Caco-2 (cell line): ENCODE measurements around the gene GPA33. TPM values are rescaled to one million over a fixed set of nuclear protein-coding genes. Genes with fewer than 3 reads are reported as not detected.
A peak's percentile ranks its signal among the peaks of the same experiment; 100 is the strongest.

Experiments
- BruUV-seq: library from RNA; stranded (reverse); fragments of 400-500 nt; replicated peaks from 2 replicates; lab custom pipeline; 2021; lab: Mats Ljungman, UMichigan
- CTCF ChIA-PET: fragments of 300-600 bp; sonication (Branson Sonifier 250); formaldehyde crosslinking; loops from one replicate; lab custom pipeline; 2022; ENCODE audit warnings: antibody characterized with exemption; lab: Charles Lee
- POLR2A ChIA-PET: fragments of 300-600 bp; sonication (Branson Sonifier 250); formaldehyde crosslinking; loops from one replicate; lab custom pipeline; 2022; ENCODE audit warnings: antibody characterized with exemption; lab: Charles Lee
- DNase-seq, 2 experiments: peaks; one replicate each; pipeline versions ENCODE4 v3.0.0 to v3.0.0-alpha.2; 2020 to 2022
- H3K27me3 ChIP-seq: replicated peaks from 2 replicates; pipeline ENCODE4 v1.6.0; 2011; ENCODE audit warnings: low read length; ENCODE audit not compliant: control insufficient read depth, insufficient read depth
- H3K36me3 ChIP-seq: 2 replicates; pipeline ENCODE4 v1.5.1; 2011; ENCODE audit warnings: low read length; ENCODE audit not compliant: control insufficient read depth, insufficient read depth
- H3K4me1 ChIP-seq: fragments of 250-450 bp; sonication (Bioruptor Pico); 2 replicates; pipeline ENCODE4 v1.5.1; 2020; ENCODE audit warnings: mild to moderate bottlenecking
- H3K4me3 ChIP-seq: 2 replicates; pipeline ENCODE4 v1.5.1; 2011; ENCODE audit warnings: low read depth, mild to moderate bottlenecking, control low read depth, low read length
- H3K9me3 ChIP-seq: fragments of 250-450 bp; sonication (Bioruptor Pico); 2 replicates; pipeline ENCODE4 v1.5.1; 2020; ENCODE audit warnings: mild to moderate bottlenecking, moderate library complexity
- H3K27ac Mint-ChIP-seq: one replicate; pipeline ENCODE4 v1.8.0; 2022; ENCODE audit warnings: mixed read lengths; ENCODE audit not compliant: unreplicated experiment
- H3K27me3 Mint-ChIP-seq: one replicate; pipeline ENCODE4 v1.8.0; 2022; ENCODE audit warnings: mixed read lengths; ENCODE audit not compliant: insufficient read depth, unreplicated experiment
- H3K36me3 Mint-ChIP-seq: one replicate; pipeline ENCODE4 v1.8.0; 2022; ENCODE audit warnings: mild to moderate bottlenecking, mixed read lengths; ENCODE audit not compliant: insufficient read depth, unreplicated experiment
- H3K4me1 Mint-ChIP-seq: one replicate; pipeline ENCODE4 v1.8.0; 2022; ENCODE audit warnings: low read depth, mixed read lengths; ENCODE audit not compliant: unreplicated experiment
- H3K4me3 Mint-ChIP-seq: one replicate; pipeline ENCODE4 v1.8.0; 2022; ENCODE audit warnings: mild to moderate bottlenecking, moderate library complexity, mixed read lengths; ENCODE audit not compliant: unreplicated experiment
- H3K9me3 Mint-ChIP-seq: one replicate; pipeline ENCODE4 v1.8.0; 2022; ENCODE audit warnings: mixed read lengths; ENCODE audit not compliant: unreplicated experiment
- intact Hi-C: fragments of 100-400 bp; cut with micrococcal nuclease; formaldehyde crosslinking; loops from one replicate; pipeline ENCODE4 v1.10.0; 2022; ENCODE audit not compliant: unreplicated experiment
- total RNA-seq: library from RNA; stranded (reverse); gene quantifications from 2 replicates; pipeline ENCODE4 v1.2.3, GENCODE V29; 2022
- TF ChIP-seq, protein P1 (sequence below), 2 experiments: fragments of 200-600 bp in 1 of 2; IDR thresholded peaks; 1 replicate in 1 of 2; 2 replicates in 1 of 2; pipeline versions ENCODE4 v1.5.1 to v1.8.0; 2011 to 2022; ENCODE audit warnings: antibody characterized with exemption in 1 of 2, control low read depth in 1 of 2, inconsistent platforms in 1 of 2, low read depth in 1 of 2, low read length in 1 of 2, mild to moderate bottlenecking in 1 of 2, moderate library complexity in 1 of 2; ENCODE audit not compliant: insufficient read depth in 1 of 2, severe bottlenecking in 1 of 2, unreplicated experiment in 1 of 2

Gene GPA33
- total RNA-seq, 1 experiment from 2014 or later, result not detected

DNA sequence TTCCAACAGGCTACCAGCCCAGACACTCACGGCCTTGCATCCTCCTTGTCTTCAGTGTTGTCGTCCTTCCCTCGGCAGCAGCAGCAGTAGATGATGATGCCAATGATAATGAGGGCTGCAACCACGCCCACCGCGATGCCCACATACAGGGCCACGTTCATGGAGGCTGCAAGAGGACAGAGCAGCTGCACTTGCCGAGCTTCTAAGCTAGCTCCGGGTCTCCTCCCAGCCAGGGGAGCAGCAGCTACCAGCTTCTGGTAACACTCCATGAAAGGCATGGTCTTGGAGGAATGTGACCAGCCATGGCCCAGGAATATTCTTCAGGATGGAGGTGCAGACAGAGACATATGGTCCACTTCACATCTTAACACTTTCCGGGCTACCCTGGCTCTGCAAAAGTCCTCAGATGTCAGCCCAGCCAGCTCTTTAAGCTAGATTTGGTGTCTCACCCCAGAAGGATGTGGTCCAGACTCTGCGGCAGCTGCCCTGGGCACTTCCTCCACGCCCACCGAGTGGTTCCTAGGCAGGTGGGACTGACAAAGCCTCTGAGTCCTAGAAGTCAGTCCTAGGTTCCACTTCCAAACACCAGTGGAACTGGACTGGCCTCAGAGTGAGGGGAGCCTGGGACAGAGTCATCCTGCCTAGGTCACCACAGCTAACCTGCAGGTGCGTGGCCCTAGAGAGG, 35.1 kb downstream of the GPA33 start:
- Mint-ChIP-seq H3K4me3 (no peak overlapping the region), H3K36me3 (no peaks in the 10 kb centered on the region), H3K27ac (no peak overlapping the region), H3K4me1 (no peaks in the 10 kb centered on the region), H3K27me3 (peaks cover under 1% of the 10 kb centered on the region), H3K9me3 (no peaks in the 10 kb centered on the region)
- intact Hi-C loops, result no loop called here
- CTCF ChIA-PET, result interaction anchor here (1.0 to 1.3 kb wide), 3 partner anchors 145 to 165 kb away, joined by 3 to 7 read pairs (median 5); partner anchors contain the start of gene POU2F1
- no peak for DNase-seq
- H3K27me3 ChIP-seq, result no peaks in the 10 kb centered on the region
- TF ChIP-seq, protein P1, sequence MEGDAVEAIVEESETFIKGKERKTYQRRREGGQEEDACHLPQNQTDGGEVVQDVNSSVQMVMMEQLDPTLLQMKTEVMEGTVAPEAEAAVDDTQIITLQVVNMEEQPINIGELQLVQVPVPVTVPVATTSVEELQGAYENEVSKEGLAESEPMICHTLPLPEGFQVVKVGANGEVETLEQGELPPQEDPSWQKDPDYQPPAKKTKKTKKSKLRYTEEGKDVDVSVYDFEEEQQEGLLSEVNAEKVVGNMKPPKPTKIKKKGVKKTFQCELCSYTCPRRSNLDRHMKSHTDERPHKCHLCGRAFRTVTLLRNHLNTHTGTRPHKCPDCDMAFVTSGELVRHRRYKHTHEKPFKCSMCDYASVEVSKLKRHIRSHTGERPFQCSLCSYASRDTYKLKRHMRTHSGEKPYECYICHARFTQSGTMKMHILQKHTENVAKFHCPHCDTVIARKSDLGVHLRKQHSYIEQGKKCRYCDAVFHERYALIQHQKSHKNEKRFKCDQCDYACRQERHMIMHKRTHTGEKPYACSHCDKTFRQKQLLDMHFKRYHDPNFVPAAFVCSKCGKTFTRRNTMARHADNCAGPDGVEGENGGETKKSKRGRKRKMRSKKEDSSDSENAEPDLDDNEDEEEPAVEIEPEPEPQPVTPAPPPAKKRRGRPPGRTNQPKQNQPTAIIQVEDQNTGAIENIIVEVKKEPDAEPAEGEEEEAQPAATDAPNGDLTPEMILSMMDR (IDR thresholded peaks at IDR 0.05; ENCODE audit: insufficient read depth in 1 of 2, low read depth in 1 of 2, low read length in 1 of 2, severe bottlenecking in 1 of 2, unreplicated experiment in 1 of 2), result no peak
- POLR2A ChIA-PET, result no interaction called here
- H3K4me3 ChIP-seq, result no peak overlapping the region
- no peaks in the 10 kb centered on the region for H3K36me3 ChIP-seq
- no peaks in the 10 kb centered on the region; the same call in 1 of the 2 replicates for H3K4me1 ChIP-seq
- BruUV-seq, result no TSS peak
- no peaks in the 10 kb centered on the region for H3K9me3 ChIP-seq

DNA sequence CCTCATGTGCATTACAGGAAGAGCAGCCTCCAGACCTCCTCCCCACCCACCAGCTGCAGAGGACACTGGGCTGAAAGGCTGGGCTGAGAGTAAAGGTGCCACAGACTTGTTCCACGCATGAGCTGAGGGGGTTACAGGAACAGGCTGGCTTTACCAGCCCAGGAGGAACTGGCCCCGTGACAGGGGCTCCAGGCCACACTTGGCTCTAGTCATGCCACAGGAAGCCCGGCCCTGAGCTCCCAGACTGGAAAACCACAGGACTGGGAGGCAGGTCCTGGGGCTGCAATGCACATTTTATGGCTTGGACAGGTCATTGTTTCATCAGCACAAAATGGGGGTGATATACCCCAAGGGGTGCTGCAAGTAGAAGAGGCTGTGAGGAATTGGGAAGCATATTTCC, 35.6 kb downstream of the GPA33 start:
- BruUV-seq, result no TSS peak
- POLR2A ChIA-PET, result no interaction called here
- H3K27ac Mint-ChIP-seq, result no peak overlapping the region
- no peaks in the 10 kb centered on the region for H3K36me3 Mint-ChIP-seq
- no peaks in the 10 kb centered on the region; the same call in 1 of the 2 replicates for H3K4me1 ChIP-seq
- CTCF ChIA-PET, result interaction anchor here (1.0 to 1.1 kb wide), 2 partner anchors 144 to 166 kb away, joined by 3 to 5 read pairs; partner anchors contain the start of gene POU2F1
- H3K4me1 Mint-ChIP-seq, result no peaks in the 10 kb centered on the region
- TF ChIP-seq, protein P1 (IDR thresholded peaks at IDR 0.05; ENCODE audit: insufficient read depth in 1 of 2, low read depth in 1 of 2, low read length in 1 of 2, severe bottlenecking in 1 of 2, unreplicated experiment in 1 of 2), result no peak
- H3K4me3 Mint-ChIP-seq, result no peak overlapping the region
- intact Hi-C loops, result no loop called here
- H3K27me3 ChIP-seq, result no peaks in the 10 kb centered on the region
- H3K4me3 ChIP-seq, result no peak overlapping the region
- H3K27me3 Mint-ChIP-seq, result peaks cover 6% of the 10 kb centered on the region
- no peaks in the 10 kb centered on the region for H3K9me3 Mint-ChIP-seq
- no peaks in the 10 kb centered on the region for H3K36me3 ChIP-seq
- no peaks in the 10 kb centered on the region for H3K9me3 ChIP-seq
- DNase-seq, result no peak

DNA sequence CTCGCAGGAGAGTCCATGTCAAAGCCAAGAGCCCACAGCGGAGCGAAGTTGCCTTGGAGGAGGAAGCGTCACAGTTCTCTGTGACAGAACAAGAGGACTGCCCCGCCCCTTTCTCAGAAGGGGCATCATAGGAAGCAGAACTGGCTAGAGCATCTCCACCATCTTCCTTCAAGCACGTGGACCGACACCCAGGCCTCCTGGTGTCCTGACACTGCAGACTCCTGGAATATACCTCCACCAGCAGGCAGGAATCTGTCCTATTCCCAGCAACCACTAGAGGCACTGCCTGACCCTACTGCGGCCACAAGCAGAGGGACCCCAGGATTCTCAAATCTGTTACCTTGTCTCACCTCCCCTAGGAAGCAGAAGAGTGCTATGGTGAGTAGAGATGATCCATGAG, 37.8 kb downstream of the GPA33 start:
- no peaks in the 10 kb centered on the region for H3K4me1 ChIP-seq
- DNase-seq, result peak; percentile 50 to 58
- Mint-ChIP-seq H3K36me3 (no peaks in the 10 kb centered on the region), H3K4me3 (no peak overlapping the region), H3K9me3 (no peaks in the 10 kb centered on the region), H3K27me3 (peaks cover 6% of the 10 kb centered on the region), H3K4me1 (no peaks in the 10 kb centered on the region), H3K27ac (no peak overlapping the region)
- intact Hi-C loops, result no loop called here
- ChIA-PET POLR2A (no interaction called here), CTCF (no interaction called here)
- BruUV-seq, result no TSS peak
- H3K4me3 ChIP-seq, result no peak overlapping the region
- H3K9me3 ChIP-seq, result no peaks in the 10 kb centered on the region; the same call in 1 of the 2 replicates
- TF ChIP-seq, protein P1 (IDR thresholded peaks at IDR 0.05; ENCODE audit: insufficient read depth in 1 of 2, low read depth in 1 of 2, low read length in 1 of 2, severe bottlenecking in 1 of 2, unreplicated experiment in 1 of 2), result peak; percentile 62 to 81
- H3K36me3 ChIP-seq, result no peaks in the 10 kb centered on the region
- no peaks in the 10 kb centered on the region for H3K27me3 ChIP-seq
